Neural progenitor cell (in vitro differentiated cells): ENCODE data around the gene SPATA17. TPM values are rescaled to one million over a fixed set of nuclear protein-coding genes. Genes with fewer than 3 reads are reported as not detected.

ENCODE experiments used
- DNase-seq: peaks from one replicate; pipeline ENCODE4 v3.0.0-alpha.2; 2016; ENCODE audit warnings: low spot score
- H2AFZ ChIP-seq: fragments of 200-600 bp; sonication (generic); replicated peaks from 2 replicates; pipeline ENCODE4 v1.6.1; 2016; ENCODE audit warnings: antibody characterized with exemption
- H3F3A ChIP-seq: fragments of 200-600 bp; sonication (generic); 2 replicates; pipeline ENCODE4 v1.6.1; 2016; ENCODE audit warnings: antibody characterized with exemption, low read depth
- H3K27ac ChIP-seq: fragments of 200-600 bp; sonication (generic); 2 replicates; pipeline ENCODE4 v1.5.1; 2016; ENCODE audit warnings: mild to moderate bottlenecking
- H3K27me3 ChIP-seq: fragments of 200-600 bp; sonication (generic); 2 replicates; pipeline ENCODE4 v1.6.1; 2016; ENCODE audit warnings: mild to moderate bottlenecking, moderate library complexity
- H3K36me3 ChIP-seq: fragments of 200-600 bp; sonication (generic); 2 replicates; pipeline ENCODE4 v1.5.1; 2016
- H3K4me1 ChIP-seq: fragments of 200-600 bp; sonication (generic); 2 replicates; pipeline ENCODE4 v1.6.1; 2016; ENCODE audit warnings: mixed run types
- H3K4me2 ChIP-seq: fragments of 200-600 bp; sonication (generic); 2 replicates; pipeline ENCODE4 v1.6.1; 2016
- H3K4me3 ChIP-seq: fragments of 200-600 bp; sonication (generic); 2 replicates; pipeline ENCODE4 v1.5.1; 2016
- H3K79me2 ChIP-seq: fragments of 200-600 bp; sonication (generic); 2 replicates; pipeline ENCODE4 v1.6.1; 2016; ENCODE audit warnings: low read depth
- H3K9ac ChIP-seq: fragments of 200-600 bp; sonication (generic); 2 replicates; pipeline ENCODE4 v1.6.1; 2016
- H3K9me3 ChIP-seq: fragments of 200-600 bp; sonication (generic); 2 replicates; pipeline ENCODE4 v1.5.1; 2016; ENCODE audit warnings: low read depth
- H4K20me1 ChIP-seq: fragments of 200-600 bp; sonication (generic); 2 replicates; pipeline ENCODE4 v1.6.1; 2016; ENCODE audit warnings: low read depth
- H3K27ac Mint-ChIP-seq: 3 replicates; pipeline ENCODE4 v1.8.0; 2021; ENCODE audit warnings: mixed read lengths
- H3K27me3 Mint-ChIP-seq: 2 replicates; pipeline ENCODE4 v1.8.0; 2022; ENCODE audit warnings: low read depth, mild to moderate bottlenecking, inconsistent platforms, moderate library complexity, mixed read lengths; ENCODE audit not compliant: insufficient read depth
- H3K36me3 Mint-ChIP-seq: 3 replicates; pipeline ENCODE4 v1.8.0; 2021; ENCODE audit warnings: mixed read lengths
- H3K4me1 Mint-ChIP-seq: 3 replicates; pipeline ENCODE4 v1.8.0; 2021; ENCODE audit warnings: mixed read lengths
- H3K4me3 Mint-ChIP-seq: 3 replicates; pipeline ENCODE4 v1.8.0; 2021; ENCODE audit warnings: mild to moderate bottlenecking, moderate library complexity, mixed read lengths
- H3K9me3 Mint-ChIP-seq: 3 replicates; pipeline ENCODE4 v1.8.0; 2020; ENCODE audit warnings: mixed read lengths
- CTCF ChIP-seq: fragments of 200-600 bp; sonication (generic); IDR thresholded peaks from 2 replicates; pipeline ENCODE4 v1.5.1; 2017; ENCODE audit warnings: antibody characterized with exemption, mild to moderate bottlenecking
- EZH2 ChIP-seq: fragments of 200-600 bp; sonication (generic); IDR thresholded peaks from 2 replicates; pipeline ENCODE4 v1.6.1; 2017; ENCODE audit warnings: antibody characterized with exemption, mild to moderate bottlenecking, moderate library complexity
- EZH2phosphoT487 ChIP-seq: fragments of 200-600 bp; sonication (generic); IDR thresholded peaks from 2 replicates; pipeline ENCODE4 v1.6.1; 2017; ENCODE audit warnings: antibody characterized with exemption
- total RNA-seq: library from RNA; depleted of rRNA; stranded (reverse); fragments of >200 nt; gene quantifications from 2 replicates; pipeline ENCODE4 v1.2.3, GENCODE V29; 2015; ENCODE audit warnings: low replicate concordance

The SPATA17 gene
- total RNA-seq, 1 donor from 2014 or later: 1.6 TPM

DNA sequence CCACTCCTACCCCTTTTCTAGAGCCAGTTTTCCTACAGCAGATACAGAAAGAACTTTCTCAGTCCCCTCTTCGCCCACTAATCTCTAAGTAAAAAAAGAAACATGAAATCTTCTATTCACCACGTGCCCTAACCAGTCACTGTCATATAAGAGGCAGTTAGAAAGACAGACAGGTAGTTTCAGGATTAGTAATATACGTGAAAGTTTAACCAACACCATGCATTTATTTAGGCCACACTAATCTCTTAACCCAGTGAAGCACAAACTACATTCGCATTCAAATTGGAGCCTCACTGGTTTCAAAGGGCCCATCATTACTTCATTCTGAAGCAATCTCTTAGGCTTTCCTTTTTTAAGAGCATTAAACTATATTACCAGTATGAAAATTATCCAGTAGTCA, 10.3 kb upstream of the SPATA17 start:
- H3K9me3 Mint-ChIP-seq: no peaks in the 10 kb centered on the region
- Histone ChIP-seq H3K27me3 (no peaks in the 10 kb centered on the region), H3F3A (no peaks in the 10 kb centered on the region), H3K27ac (peak overlapping the region; percentile 47), H3K9me3 (no peaks in the 10 kb centered on the region), H3K4me3 (no peak overlapping the region), H3K4me2 (peak overlapping the region; percentile 30), H3K36me3 (no peaks in the 10 kb centered on the region), H2AFZ (no peak overlapping the region), H4K20me1 (peaks cover 19% of the 10 kb centered on the region), H3K4me1 (peaks cover 9% of the 10 kb centered on the region), H3K79me2 (peaks cover 85% of the 10 kb centered on the region), H3K9ac (no peak overlapping the region)
- TF ChIP-seq EZH2: no peak
- TF ChIP-seq EZH2phosphoT487: no peak
- TF ChIP-seq CTCF: no peak
- no peaks in the 10 kb centered on the region for H3K4me1 Mint-ChIP-seq
- H3K36me3 Mint-ChIP-seq: peaks cover 16% of the 10 kb centered on the region
- H3K27me3 Mint-ChIP-seq: peaks cover 2% of the 10 kb centered on the region
- peak; percentile 21 for DNase-seq
- H3K4me3 Mint-ChIP-seq: no peak overlapping the region
- H3K27ac Mint-ChIP-seq: no peak overlapping the region

DNA sequence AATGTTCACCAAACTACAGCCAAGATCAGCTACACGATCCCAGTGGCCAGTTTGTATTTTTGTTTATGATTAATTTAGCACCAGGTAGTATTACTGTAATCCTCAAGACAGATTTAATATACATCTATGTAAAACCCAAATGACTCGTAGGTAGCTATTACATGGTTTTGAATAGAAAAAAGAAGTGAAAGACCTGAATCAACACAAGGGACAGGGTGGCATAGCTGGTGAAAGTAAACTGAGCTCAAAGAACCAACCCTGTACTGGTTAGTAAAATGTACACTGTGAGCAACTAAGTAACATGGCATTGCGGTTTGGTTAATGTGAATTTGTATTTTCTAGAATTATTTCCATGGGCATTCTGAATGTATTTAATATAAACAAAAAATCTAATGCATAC, 9.1 kb upstream of the SPATA17 start:
- H3K27ac Mint-ChIP-seq: no peak overlapping the region

DNA sequence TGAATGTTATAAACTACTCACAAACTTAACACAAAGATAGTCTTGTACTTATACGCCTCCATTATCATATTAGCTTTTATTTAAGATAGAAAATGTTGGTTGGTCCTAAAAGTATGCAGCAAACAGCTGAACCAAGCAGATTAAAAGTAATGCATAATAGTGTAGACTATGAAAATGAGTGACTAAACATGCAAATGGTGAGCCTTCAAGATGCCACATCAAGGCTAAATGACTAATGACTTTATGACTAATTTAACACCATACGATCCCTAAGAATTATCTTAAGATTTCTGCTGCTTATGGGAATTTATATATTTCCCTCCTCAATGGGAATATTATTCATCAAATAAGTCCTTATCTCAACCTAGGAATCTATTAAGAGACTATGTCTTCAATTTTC, 4.8 kb upstream of the SPATA17 start:
- Mint-ChIP-seq H3K4me1 (peaks cover 17% of the 10 kb centered on the region), H3K36me3 (peaks cover 4% of the 10 kb centered on the region), H3K9me3 (no peaks in the 10 kb centered on the region), H3K4me3 (no peak overlapping the region), H3K27me3 (peaks cover 2% of the 10 kb centered on the region), H3K27ac (no peak overlapping the region)
- Histone ChIP-seq H3F3A (no peaks in the 10 kb centered on the region), H4K20me1 (peaks cover 22% of the 10 kb centered on the region), H2AFZ (no peak overlapping the region), H3K79me2 (peaks cover 95% of the 10 kb centered on the region), H3K36me3 (no peaks in the 10 kb centered on the region), H3K4me1 (peaks cover 13% of the 10 kb centered on the region), H3K9me3 (no peaks in the 10 kb centered on the region), H3K4me3 (no peak overlapping the region), H3K9ac (no peak overlapping the region), H3K4me2 (no peak overlapping the region), H3K27me3 (no peaks in the 10 kb centered on the region), H3K27ac (no peak overlapping the region)
- no peak for DNase-seq
- no peak for TF ChIP-seq EZH2
- TF ChIP-seq CTCF: no peak
- TF ChIP-seq EZH2phosphoT487: no peak

More for the DNA sequence above, 9.1 kb upstream of the SPATA17 start:
- Histone ChIP-seq H2AFZ (no peak overlapping the region), H3K4me2 (no peak overlapping the region), H3F3A (no peaks in the 10 kb centered on the region), H3K27ac (no peak overlapping the region), H4K20me1 (peaks cover 19% of the 10 kb centered on the region), H3K4me3 (no peak overlapping the region), H3K4me1 (peaks cover 9% of the 10 kb centered on the region), H3K9me3 (no peaks in the 10 kb centered on the region), H3K27me3 (no peaks in the 10 kb centered on the region), H3K36me3 (no peaks in the 10 kb centered on the region), H3K9ac (no peak overlapping the region), H3K79me2 (peaks cover 90% of the 10 kb centered on the region)
- H3K36me3 Mint-ChIP-seq: peaks cover 16% of the 10 kb centered on the region
- H3K27me3 Mint-ChIP-seq: peaks cover 2% of the 10 kb centered on the region
- DNase-seq: no peak
- H3K4me3 Mint-ChIP-seq: no peak overlapping the region
- H3K4me1 Mint-ChIP-seq: no peaks in the 10 kb centered on the region
- TF ChIP-seq EZH2: no peak
- TF ChIP-seq EZH2phosphoT487: no peak
- no peak for TF ChIP-seq CTCF
- no peaks in the 10 kb centered on the region for H3K9me3 Mint-ChIP-seq
